Heart right ventricle (tissue), 16 donors: ENCODE measurements around the gene GAL3ST2. TPM values are rescaled to one million over a fixed set of nuclear protein-coding genes. Genes with fewer than 3 reads are reported as not detected.
"Not testable (repeated sequence)": the region's sequence is repeated elsewhere in the genome, so short reads cannot be mapped to it uniquely, and the experiment has no call there.

ENCODE experiments used
- ATAC-seq, 8 donors: fragments of 200-7000 bp; cut with Tn5 transposase; one replicate each; pipeline ENCODE4 v1.9.1; 2020; ENCODE audit warnings: mild to moderate bottlenecking in 8 of 8, moderate library complexity in 8 of 8, moderate number of reproducible peaks in 1 of 8
- DNase-seq, 2 donors: peaks; one replicate each; pipeline ENCODE4 v3.0.0-alpha.2; 2020
- H3K27ac ChIP-seq, 10 donors: fragments of 200-600 bp; sonication (generic) in 2 of 10; one replicate each; pipeline versions ENCODE4 v1.5.0 to v1.8.0; 2020 to 2022; ENCODE audit warnings: mild to moderate bottlenecking in 3 of 10
- H3K27me3 ChIP-seq, 7 donors: fragments of 200-600 bp; one replicate each; pipeline ENCODE4 v1.8.0; 2021 to 2022; ENCODE audit warnings: mild to moderate bottlenecking in 2 of 7
- H3K36me3 ChIP-seq, 9 donors: fragments of 200-600 bp; sonication (generic) in 1 of 9; one replicate each; pipeline versions ENCODE4 v1.5.0 to v1.8.0; 2020 to 2022; ENCODE audit warnings: mild to moderate bottlenecking in 2 of 9
- H3K4me1 ChIP-seq, 9 donors: fragments of 200-600 bp; sonication (generic) in 1 of 9; one replicate each; pipeline versions ENCODE4 v1.5.0 to v1.8.0; 2020 to 2022; ENCODE audit warnings: mild to moderate bottlenecking in 4 of 9
- H3K4me3 ChIP-seq, 10 donors: fragments of 200-600 bp; sonication (generic) in 2 of 10; one replicate each; pipeline versions ENCODE4 v1.5.0 to v1.8.0; 2020 to 2022; ENCODE audit warnings: mild to moderate bottlenecking in 7 of 10, moderate library complexity in 2 of 10
- H3K9me3 ChIP-seq, 11 donors: fragments of 200-600 bp in 10 of 11; sonication (generic) in 2 of 11; one replicate each; pipeline versions ENCODE4 v1.5.0 to v1.8.0; 2013 to 2022; ENCODE audit warnings: mild to moderate bottlenecking in 2 of 11, control low read depth in 1 of 11, moderate library complexity in 1 of 11
- CTCF ChIP-seq, 9 donors: fragments of 200-600 bp; sonication (generic) in 2 of 9; IDR thresholded peaks; one replicate each; pipeline versions ENCODE4 v1.5.0 to v1.8.0; 2021 to 2022; ENCODE audit warnings: antibody characterized with exemption in 9 of 9, mild to moderate bottlenecking in 5 of 9, moderate library complexity in 1 of 9
- WGBS, 2 donors: extraction: QIAGEN DNeasy Blood & Tissue Kit; methylation state at CpG; one replicate each; pipeline ENCODE4 v1.1.7; 2013; ENCODE audit warnings: inconsistent platforms in 1 of 2; 5-methylcytosine and 5-hydroxymethylcytosine counted together
- intact Hi-C, 10 donors: fragments of 100-400 bp; cut with DNase I; formaldehyde crosslinking; loops; one replicate each; pipeline versions ENCODE4 v1.11.1 to v1.14.2; 2022
- polyA plus RNA-seq, 2 donors: library from polyadenylated mRNA; stranded (reverse); fragments of 200-250 nt; gene quantifications; one replicate each; pipeline ENCODE4 v1.2.3, GENCODE V29; 2013
- total RNA-seq, 10 donors: library from RNA; stranded (reverse); fragmentation: NEBNext Ultra II Directional in 3 of 10; extraction: Animal tissue kit (Norgen Biotek cat#: 25700) in 3 of 10; gene quantifications; one replicate each; pipeline versions ENCODE4 v1.2.1 to v1.2.4, GENCODE V29; 2021 to 2023
- donor health status: Arrhythmogenic right ventricular cardiomyopathy.
- donor health status: ischemic (EF 13 %, LVEDD 7.1; RV severe dilation, severe dysfunction).
- donor health status: healthy with polysubstance abuse.
- donor health status: DM: no; HTN: yes; CAD: no.
- donor health status: DM: no; HTN: no; CAD: no.
- donor health status: ischemic (EF 25% LVEDD 6.9; RV normal size, moderate dysfunction).
- donor health status: ischemic (EF 25% LVEDD 5.7; RV mildly dilated, moderate dysfunction).
- donor health status: healthy.
- donor health status: DM: yes; HTN: yes; CAD: no.
- donor health status: Ischemic cardiomyopathy.
- donor health status: ischemic (EF 35%, LVEDD 5.7; RV mildly dilated, moderate dysfunction).
- donor health status: nonischemic (EF 11% LVEDD 7.7; RV severe dilation, severe dysfunction).
- donor health status: DM: yes; HTN: yes; CAD: no.
- donor health status: PGD.
- donor health status: ischemic (EF 29% LVEDD 5.4; RV normal size, mild dysfunction).
- donor health status: nonischemic (EF 23%, LVEDD 6.1; RV moderate dilation, normal function).

Gene GAL3ST2
- total and polyA plus RNA-seq, 12 donors, result 0.19 to 0.28 (median 0.23) TPM; not detected in 9

GRCh38 chr2:241739177-241739576 is 37.4 kb upstream of the GAL3ST2 start:
- intact Hi-C loops, result loop anchor here in 5 of 10 donors (5.0 to 10.0 kb wide), 5 partner anchors 54 to 884 kb away; partner anchors contain the start of genes DTYMK (in 1 of the 5) and PDCD1 (in 1 of the 5)
- TF ChIP-seq CTCF (IDR thresholded peaks at IDR 0.05), result no peak
- H3K4me3 ChIP-seq, result no peak overlapping the region
- H3K9me3 ChIP-seq, result no peaks in the 10 kb centered on the region
- no peak overlapping the region for H3K27ac ChIP-seq
- WGBS, 2 donors, result 96 to 98% methylated on average over 15 of the region's 15 CpGs
- H3K36me3 ChIP-seq, result peaks cover 0 to 24% (median 7%) of the 10 kb centered on the region in 9 donors
- ATAC-seq (no peak), DNase-seq (no peak)
- H3K27me3 ChIP-seq, result no peaks in the 10 kb centered on the region
- H3K4me1 ChIP-seq, result peaks cover under 1 to 18% (median 11%) of the 10 kb centered on the region in 9 donors

- H3K36me3 ChIP-seq, result peaks cover 0 to 29% (median 9%) of the 10 kb centered on the region in 9 donors
- DNase-seq (no peak), ATAC-seq (no peak)
- peaks cover 0 to 17% (median 11%) of the 10 kb centered on the region in 9 donors for H3K4me1 ChIP-seq
- TF ChIP-seq CTCF (IDR thresholded peaks at IDR 0.05), result no peak
- WGBS, 2 donors, result 91 to 96% methylated on average over 12 of the region's 12 CpGs
- intact Hi-C loops, result loop anchor here in 5 of 10 donors (5.0 to 10.0 kb wide), 5 partner anchors 55 to 885 kb away; partner anchors contain the start of genes DTYMK (in 1 of the 5) and PDCD1 (in 1 of the 5)
- no peaks in the 10 kb centered on the region for H3K9me3 ChIP-seq
- no peaks in the 10 kb centered on the region for H3K27me3 ChIP-seq
- no peak overlapping the region for H3K4me3 ChIP-seq
- no peak overlapping the region for H3K27ac ChIP-seq
Observed at GRCh38 chr2:241739651-241740050, 37.0 kb upstream of the GAL3ST2 start.

GRCh38 chr2:241741016-241741415 is 35.6 kb upstream of the GAL3ST2 start:
- no peak overlapping the region for H3K27ac ChIP-seq
- DNase-seq (no peak), ATAC-seq (no peak)
- TF ChIP-seq CTCF (IDR thresholded peaks at IDR 0.05), result no peak
- intact Hi-C loops, result no loop called here
- 85 to 90% methylated on average over 10 of the region's 10 CpGs for WGBS, 2 donors
- H3K4me3 ChIP-seq, result no peak overlapping the region
- H3K4me1 ChIP-seq, result peaks cover 0 to 10% (median under 1%) of the 10 kb centered on the region in 9 donors
- H3K9me3 ChIP-seq, result peaks cover 0 to 5% (median 0%) of the 10 kb centered on the region in 11 donors
- no peaks in the 10 kb centered on the region for H3K27me3 ChIP-seq
- peaks cover 0 to 42% (median 9%) of the 10 kb centered on the region in 9 donors for H3K36me3 ChIP-seq

GRCh38 chr2:241742320-241742939 is 34.2 kb upstream of the GAL3ST2 start:
- intact Hi-C loops, result no loop called here
- 96 to 98% methylated on average over 28 of the region's 28 CpGs for WGBS, 2 donors
- DNase-seq (no peak), ATAC-seq (no peak)
- no peak overlapping the region for H3K27ac ChIP-seq
- H3K4me1 ChIP-seq, result peaks cover 0 to 10% (median 0%) of the 10 kb centered on the region in 9 donors
- TF ChIP-seq CTCF (IDR thresholded peaks at IDR 0.05), result no peak
- H3K4me3 ChIP-seq, result no peak overlapping the region
- no peaks in the 10 kb centered on the region for H3K27me3 ChIP-seq
- peaks cover 0 to 6% (median 0%) of the 10 kb centered on the region in 11 donors for H3K9me3 ChIP-seq
- peaks cover 0 to 48% (median 9%) of the 10 kb centered on the region in 9 donors for H3K36me3 ChIP-seq

GRCh38 chr2:241743008-241743407 is 33.6 kb upstream of the GAL3ST2 start:
- DNase-seq, ATAC-seq, intact Hi-C loops, H3K27ac ChIP-seq, H3K4me3 ChIP-seq, H3K27me3 ChIP-seq, H3K4me1 ChIP-seq, H3K9me3 ChIP-seq: not testable (repeated sequence)
- H3K36me3 ChIP-seq, result peaks cover 0 to 47% (median 9%) of the 10 kb centered on the region in 9 donors
- WGBS, 2 donors, result 91 to 98% methylated on average over 12 to 15 of the region's 15 CpGs
